Measurements from ENCODE around the gene TP73. TPM values are rescaled to one million over a fixed set of nuclear protein-coding genes. Genes with fewer than 3 reads are reported as not detected.

Gene TP73
- total RNA-seq, 1 experiment from 2014 or later, result 2.6 TPM

GRCh38 chr1:3607703-3608065 is 44.6 kb upstream of the TP73 start:
- no peak for DNase-seq
- no peak overlapping the region for H2AFZ ChIP-seq (ENCODE audit: low read length)
- H3K4me2 ChIP-seq (ENCODE audit: low read length), result no peak overlapping the region
- no peaks in the 10 kb centered on the region for H3K79me2 ChIP-seq (ENCODE audit: low read length)
- no peaks in the 10 kb centered on the region for H3K9me2 ChIP-seq (replicated peaks; ENCODE audit: low read length)
- no peak for TF ChIP-seq CTCF (conservative IDR thresholded peaks at IDR 0.05; ENCODE audit: low read depth, low read length)
- TF ChIP-seq EZH2 (IDR thresholded peaks at IDR 0.05; ENCODE audit: low read length, unreplicated experiment), result no peak
- no peak for TF ChIP-seq EZH2phosphoT487 (IDR thresholded peaks at IDR 0.05; ENCODE audit: borderline replicate concordance, low read length)
- H3K9me3 ChIP-seq (ENCODE audit: low read length), result 0 out of 2 replicates have a peak, but pooled peaks cover 6% of the 10 kb centered on the region
- no peak overlapping the region for H3K27ac ChIP-seq (ENCODE audit: low read length)
- H3F3A ChIP-seq (ENCODE audit: low read length, unreplicated experiment), result no peaks in the 10 kb centered on the region
- H3K36me3 ChIP-seq (ENCODE audit: low read depth, low read length), result no peaks in the 10 kb centered on the region
- H3K4me3 ChIP-seq (ENCODE audit: low read length), result no peak overlapping the region
- BruUV-seq (replicated peaks), result no TSS peak
- ATAC-seq, result no peak
- no peak overlapping the region for H3K9ac ChIP-seq (ENCODE audit: low read length)
- H4K20me1 ChIP-seq (ENCODE audit: low read length), result no peaks in the 10 kb centered on the region
- ChIA-PET POLR2A (ENCODE audit: unreplicated experiment) (no interaction called here), CTCF (interaction anchor here (0.6 kb wide), 1 partner anchor 16 kb away, joined by 3 read pairs; no protein-coding TSS in a partner anchor)
- peaks cover 7% of the 10 kb centered on the region; the same call in 1 of the 2 replicates for H3K4me1 ChIP-seq (ENCODE audit: insufficient read depth, low read length)
- intact Hi-C loops (cut with micrococcal nuclease), result no loop called here
- H3K27me3 ChIP-seq (ENCODE audit: low read length), result no peaks in the 10 kb centered on the region

GRCh38 chr1:3608154-3608553 is 44.2 kb upstream of the TP73 start:
- no peak overlapping the region for H3K9ac ChIP-seq (ENCODE audit: low read length)

GRCh38 chr1:3609016-3609768 is 43.1 kb upstream of the TP73 start:
- no peak overlapping the region for H3K4me3 ChIP-seq (ENCODE audit: low read length)
- BruUV-seq (replicated peaks), result no TSS peak
- H3F3A ChIP-seq (ENCODE audit: low read length, unreplicated experiment), result no peaks in the 10 kb centered on the region
- no peaks in the 10 kb centered on the region for H3K36me3 ChIP-seq (ENCODE audit: low read depth, low read length)
- intact Hi-C loops (cut with micrococcal nuclease), result no loop called here
- H3K9me3 ChIP-seq (ENCODE audit: low read length), result 0 out of 2 replicates have a peak, but pooled peaks cover 6% of the 10 kb centered on the region
- H3K27ac ChIP-seq (ENCODE audit: low read length), result no peak overlapping the region
- DNase-seq (no peak), ATAC-seq (no peak)
- no peaks in the 10 kb centered on the region for H3K27me3 ChIP-seq (ENCODE audit: low read length)
- POLR2A ChIA-PET (ENCODE audit: unreplicated experiment), result no interaction called here
- H3K4me2 ChIP-seq (ENCODE audit: low read length), result no peak overlapping the region
- no peaks in the 10 kb centered on the region for H4K20me1 ChIP-seq (ENCODE audit: low read length)
- H3K79me2 ChIP-seq (ENCODE audit: low read length), result no peaks in the 10 kb centered on the region
- no peak overlapping the region for H3K9ac ChIP-seq (ENCODE audit: low read length)
- no peak overlapping the region for H2AFZ ChIP-seq (ENCODE audit: low read length)
- no peaks in the 10 kb centered on the region for H3K9me2 ChIP-seq (replicated peaks; ENCODE audit: low read length)
- CTCF ChIA-PET, result no interaction called here
- TF ChIP-seq CTCF (conservative IDR thresholded peaks at IDR 0.05; ENCODE audit: low read depth, low read length), result no peak
- no peak for TF ChIP-seq EZH2 (IDR thresholded peaks at IDR 0.05; ENCODE audit: low read length, unreplicated experiment)
- TF ChIP-seq EZH2phosphoT487 (IDR thresholded peaks at IDR 0.05; ENCODE audit: borderline replicate concordance, low read length), result no peak
- H3K4me1 ChIP-seq (ENCODE audit: insufficient read depth, low read length), result peaks cover 22% of the 10 kb centered on the region

More at GRCh38 chr1:3608154-3608553, 44.2 kb upstream of the TP73 start:
- Histone ChIP-seq H3K27ac (ENCODE audit: low read length) (no peak overlapping the region), H4K20me1 (ENCODE audit: low read length) (no peaks in the 10 kb centered on the region), H3K4me1 (ENCODE audit: insufficient read depth, low read length) (peaks cover 12% of the 10 kb centered on the region), H3K4me2 (ENCODE audit: low read length) (no peak overlapping the region), H3K9me2 (replicated peaks; ENCODE audit: low read length) (no peaks in the 10 kb centered on the region), H3K4me3 (ENCODE audit: low read length) (no peak overlapping the region), H2AFZ (ENCODE audit: low read length) (no peak overlapping the region), H3F3A (ENCODE audit: low read length, unreplicated experiment) (no peaks in the 10 kb centered on the region), H3K36me3 (ENCODE audit: low read depth, low read length) (no peaks in the 10 kb centered on the region), H3K27me3 (ENCODE audit: low read length) (no peaks in the 10 kb centered on the region), H3K79me2 (ENCODE audit: low read length) (no peaks in the 10 kb centered on the region), H3K9me3 (ENCODE audit: low read length) (0 out of 2 replicates have a peak, but pooled peaks cover 6% of the 10 kb centered on the region)
- intact Hi-C loops (cut with micrococcal nuclease), result no loop called here
- ChIA-PET POLR2A (ENCODE audit: unreplicated experiment) (no interaction called here), CTCF (no interaction called here)
- TF ChIP-seq EZH2phosphoT487 (IDR thresholded peaks at IDR 0.05; ENCODE audit: borderline replicate concordance, low read length), result no peak
- no peak for ATAC-seq
- no TSS peak for BruUV-seq (replicated peaks)
- DNase-seq, result no peak

Data from PC-3 (cell line).